ENCODE data around the gene DMKN. TPM values are rescaled to one million over a fixed set of nuclear protein-coding genes. Genes with fewer than 3 reads are reported as not detected.
"Not testable (repeated sequence)": the region's sequence is repeated elsewhere in the genome, so short reads cannot be mapped to it uniquely, and the experiment has no call there.

DMKN gene
- total RNA-seq, 4 donors from 2014 or later = 2.7 to 18.1 (median 10.0) TPM

- H3K4me3 ChIP-seq = no peak overlapping the region
- TF ChIP-seq POLR2AphosphoS5 (IDR thresholded peaks at IDR 0.05) (no peak), POLR2A (IDR thresholded peaks at IDR 0.05) (no peak), EP300 (IDR thresholded peaks at IDR 0.05; ENCODE audit: low read depth) (no peak), CTCF (IDR thresholded peaks at IDR 0.05) (no peak)
- intact Hi-C loops (cut with DNase I; ENCODE audit: low total_unique reads) = no loop called here
- no peaks in the 10 kb centered on the region for H3K9me3 ChIP-seq
- H3K27me3 ChIP-seq = no peaks in the 10 kb centered on the region
- H3K36me3 ChIP-seq = no peaks in the 10 kb centered on the region
- in situ Hi-C loops (cut with MboI; ENCODE audit: low pct_ligation_motif_present in 1 of 4, low pct_unique_long_range_greater_than_20kb in 1 of 4, low sequenced_read_pairs in 3 of 4) = loop anchor here in 2 of 4 donors (10.0 to 25.0 kb wide), 2 partner anchors 104 to 111 kb away; partner anchors contain the start of genes FFAR3 (in 2 of the 2) and GPR42 (in 1 of the 2)
- no peak overlapping the region for H3K27ac ChIP-seq
- H3K4me1 ChIP-seq = peaks cover 0 to 16% (median 2%) of the 10 kb centered on the region in 4 donors
- 100% methylated on average over 1 of the region's 1 CpG; no CpG with 5 or more reads in 1 of the 2 donors for WGBS, 2 donors (ENCODE audit: low coverage in 1 of 2)
- no peak for DNase-seq
These were observed 47.2 kb downstream of the DMKN start for GRCh38 chr19:35466259-35466658.

DNA sequence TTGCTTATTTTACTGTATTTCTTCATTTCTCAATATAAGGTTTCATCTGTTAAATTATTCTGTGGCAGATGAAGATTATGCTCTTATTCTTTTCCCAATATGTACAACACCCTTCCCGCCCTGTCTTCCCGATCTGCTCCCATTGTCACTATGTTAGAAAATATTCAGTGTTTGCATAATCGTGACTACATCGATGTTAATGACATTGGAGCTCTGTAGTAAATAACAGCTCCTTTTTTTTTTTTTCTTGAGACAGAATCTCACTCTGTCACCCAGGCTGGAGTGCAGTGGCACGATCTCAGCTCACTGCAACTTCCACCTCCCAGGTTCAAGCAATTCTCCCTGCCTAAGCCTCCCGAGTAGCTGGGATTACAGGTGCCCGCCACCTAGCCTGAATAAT is 50.5 kb downstream of the DMKN start:
- 63 to 75% methylated on average over 4 to 7 of the region's 7 CpGs for WGBS, 2 donors (ENCODE audit: low coverage in 1 of 2)
- in situ Hi-C loops (cut with MboI; ENCODE audit: low pct_ligation_motif_present in 1 of 4, low pct_unique_long_range_greater_than_20kb in 1 of 4, low sequenced_read_pairs in 3 of 4) = loop anchor here in 2 of 4 donors (10.0 to 25.0 kb wide), 2 partner anchors 101 to 108 kb away; partner anchors contain the start of genes FFAR3 (in 2 of the 2) and GPR42 (in 1 of the 2)
- intact Hi-C loops (cut with DNase I; ENCODE audit: low total_unique reads); DNase-seq; H3K27me3 ChIP-seq; H3K9me3 ChIP-seq; H3K36me3 ChIP-seq; H3K4me3 ChIP-seq: not testable (repeated sequence)
- Histone ChIP-seq H3K27ac (peak overlapping the region in 1 of 4 donors; percentile 43), H3K4me1 (peaks cover 0 to 40% (median 12%) of the 10 kb centered on the region in 4 donors)

DNA sequence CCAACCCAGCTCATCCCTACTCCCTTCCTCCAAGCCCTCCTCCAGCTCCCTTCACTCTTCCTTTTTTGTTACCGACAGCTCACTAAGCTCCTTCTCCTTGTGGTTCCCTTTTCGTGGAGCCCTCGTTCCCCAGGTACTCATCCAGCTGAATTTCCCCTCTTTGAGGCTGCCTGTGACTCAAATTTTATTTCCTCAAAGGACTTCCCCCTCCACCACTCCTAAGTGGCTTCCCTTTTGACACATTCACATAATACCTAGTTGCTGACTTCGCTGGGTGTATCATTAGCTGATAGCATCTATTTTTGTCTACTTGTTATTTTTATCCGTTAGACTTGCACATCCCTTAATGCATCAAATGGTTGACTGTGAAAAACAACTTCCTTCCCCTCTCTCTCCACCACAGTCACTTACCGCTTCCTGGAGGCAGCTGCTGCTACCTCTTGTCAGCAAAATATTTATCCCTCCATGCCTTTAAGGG is 50.9 kb downstream of the DMKN start:
- Histone ChIP-seq H3K27me3 (no peaks in the 10 kb centered on the region), H3K4me3 (no peak overlapping the region), H3K9me3 (no peaks in the 10 kb centered on the region), H3K4me1 (peaks cover 0 to 40% (median 12%) of the 10 kb centered on the region in 4 donors), H3K27ac (peak overlapping the region in 2 of 4 donors; percentile 54 to 59), H3K36me3 (no peaks in the 10 kb centered on the region)
- peak; percentile 18 for DNase-seq
- in situ Hi-C loops (cut with MboI; ENCODE audit: low pct_ligation_motif_present in 1 of 4, low pct_unique_long_range_greater_than_20kb in 1 of 4, low sequenced_read_pairs in 3 of 4) (loop anchor here in 2 of 4 donors (10.0 to 25.0 kb wide), 2 partner anchors 100 to 108 kb away; partner anchors contain the start of genes FFAR3 (in 2 of the 2) and GPR42 (in 1 of the 2)), intact Hi-C loops (cut with DNase I; ENCODE audit: low total_unique reads) (no loop called here)
- WGBS, 2 donors (ENCODE audit: low coverage in 1 of 2) = 40 to 42% methylated on average over 3 to 6 of the region's 6 CpGs
- no peak for TF ChIP-seq POLR2AphosphoS5 (IDR thresholded peaks at IDR 0.05)
- no peak for TF ChIP-seq CTCF (IDR thresholded peaks at IDR 0.05)
- TF ChIP-seq POLR2A (IDR thresholded peaks at IDR 0.05) = no peak
- no peak for TF ChIP-seq EP300 (IDR thresholded peaks at IDR 0.05; ENCODE audit: low read depth)

DNA sequence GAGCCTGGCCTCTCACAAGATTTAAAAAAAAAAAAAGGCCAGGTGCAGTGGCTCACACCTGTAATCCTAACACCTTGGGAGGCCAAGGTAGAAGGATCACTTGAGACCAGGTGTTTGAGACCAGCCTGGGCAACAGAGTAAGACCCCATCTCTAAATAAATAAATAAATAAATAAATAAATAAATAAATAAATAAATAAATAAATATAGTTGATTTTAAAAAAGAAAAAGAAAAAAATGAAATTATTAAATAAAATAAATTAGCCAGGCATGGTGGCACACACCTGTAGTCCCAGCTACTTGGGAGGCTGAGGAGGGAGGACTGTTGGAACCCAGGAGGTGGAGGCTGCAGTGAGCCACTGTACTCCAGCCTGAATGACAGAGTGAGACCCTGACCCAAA is 51.7 kb downstream of the DMKN start:
- Histone ChIP-seq H3K27ac (peak overlapping the region in 2 of 4 donors; percentile 54 to 59), H3K4me1 (peaks cover 0 to 40% (median 12%) of the 10 kb centered on the region in 4 donors)
- intact Hi-C loops (cut with DNase I; ENCODE audit: low total_unique reads); H3K9me3 ChIP-seq; H3K36me3 ChIP-seq; DNase-seq; H3K27me3 ChIP-seq; H3K4me3 ChIP-seq: not testable (repeated sequence)
- in situ Hi-C loops (cut with MboI; ENCODE audit: low pct_ligation_motif_present in 1 of 4, low pct_unique_long_range_greater_than_20kb in 1 of 4, low sequenced_read_pairs in 3 of 4) = loop anchor here in 2 of 4 donors (10.0 to 25.0 kb wide), 2 partner anchors 99 to 107 kb away; partner anchors contain the start of genes FFAR3 (in 2 of the 2) and GPR42 (in 1 of the 2)

DNA sequence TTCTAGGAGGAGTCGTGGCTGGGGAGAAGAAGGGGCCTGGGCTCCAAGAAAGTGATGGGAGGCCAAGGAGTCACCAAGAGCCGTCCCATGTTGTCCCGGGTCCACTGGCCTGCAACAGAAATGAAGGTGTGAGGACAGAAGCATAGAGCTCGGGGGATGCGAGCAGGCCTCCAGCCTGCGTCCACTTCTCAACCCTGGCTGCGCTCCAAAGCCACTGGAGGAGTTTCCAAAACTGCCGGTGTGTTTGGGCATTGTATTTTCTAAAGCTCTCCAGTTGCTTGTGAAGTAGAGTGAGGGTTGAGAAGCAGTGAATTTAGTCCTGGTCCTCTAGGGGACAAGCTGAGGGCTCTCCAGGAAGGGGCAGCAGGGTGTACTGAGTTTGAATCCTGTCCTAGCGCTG is 52.4 kb downstream of the DMKN start:
- H3K27ac ChIP-seq = peak overlapping the region in 1 of 4 donors; percentile 8
- H3K4me1 ChIP-seq = peaks cover 0 to 40% (median 12%) of the 10 kb centered on the region in 4 donors
- H3K9me3 ChIP-seq = no peaks in the 10 kb centered on the region
- H3K4me3 ChIP-seq = no peak overlapping the region
- DNase-seq = no peak
- 83 to 88% methylated on average over 4 to 9 of the region's 9 CpGs for WGBS, 2 donors (ENCODE audit: low coverage in 1 of 2)
- TF ChIP-seq CTCF (IDR thresholded peaks at IDR 0.05) (no peak), POLR2A (IDR thresholded peaks at IDR 0.05) (no peak), POLR2AphosphoS5 (IDR thresholded peaks at IDR 0.05) (no peak), EP300 (IDR thresholded peaks at IDR 0.05; ENCODE audit: low read depth) (no peak)
- H3K27me3 ChIP-seq = no peaks in the 10 kb centered on the region
- intact Hi-C loops (cut with DNase I; ENCODE audit: low total_unique reads) (no loop called here), in situ Hi-C loops (cut with MboI; ENCODE audit: low pct_ligation_motif_present in 1 of 4, low pct_unique_long_range_greater_than_20kb in 1 of 4, low sequenced_read_pairs in 3 of 4) (loop anchor here in 2 of 4 donors (10.0 to 25.0 kb wide), 2 partner anchors 99 to 106 kb away; partner anchors contain the start of genes FFAR3 (in 2 of the 2) and GPR42 (in 1 of the 2))
- H3K36me3 ChIP-seq = no peaks in the 10 kb centered on the region

Data from transverse colon (tissue), 4 donors.